HEK293T (cell line): Measurements from ENCODE around the gene ZNF212.

Experiments used
- CTCF ChIA-PET: fragments of 350-600 bp; formaldehyde crosslinking; extraction: SDS; loops from one replicate; lab custom pipeline; 2021; ENCODE audit warnings: antibody characterized with exemption, inconsistent platforms; lab: Yijun Ruan, JAX
- POLR2A ChIA-PET: fragments of 350-600 bp; formaldehyde crosslinking; extraction: SDS; loops from one replicate; lab custom pipeline; 2020; ENCODE audit warnings: antibody characterized with exemption, inconsistent platforms; lab: Yijun Ruan, JAX
- DNase-seq: peaks from one replicate; pipeline ENCODE4 v3.0.0; 2012; ENCODE audit warnings: mixed read lengths; ENCODE audit errors: extremely low spot score
- ARNT ChIP-seq: fragments of 450-650 bp; IDR thresholded peaks from 2 replicates; pipeline ENCODE4 v1.6.1; 2017; ENCODE audit warnings: mild to moderate bottlenecking
- BHLHE40 ChIP-seq: fragments of 450-650 bp; IDR thresholded peaks from 2 replicates; pipeline ENCODE4 v1.6.1; 2016; ENCODE audit warnings: mild to moderate bottlenecking, moderate library complexity, borderline replicate concordance
- CTBP1 ChIP-seq: fragments of 450-650 bp; IDR thresholded peaks from 2 replicates; pipeline ENCODE4 v1.6.1; 2016; ENCODE audit warnings: borderline replicate concordance
- ELF4 ChIP-seq: fragments of 450-650 bp; IDR thresholded peaks from 2 replicates; pipeline ENCODE4 v1.6.1; 2017; ENCODE audit warnings: antibody characterized with exemption
- FOXA1 ChIP-seq: fragments of 450-650 bp; IDR thresholded peaks from 2 replicates; pipeline ENCODE4 v1.6.1; 2016; ENCODE audit warnings: mild to moderate bottlenecking
- FOXK2 ChIP-seq: fragments of 450-650 bp; IDR thresholded peaks from 2 replicates; pipeline ENCODE4 v1.6.1; 2016; ENCODE audit warnings: mild to moderate bottlenecking
- FOXM1 ChIP-seq: fragments of 450-650 bp; IDR thresholded peaks from 2 replicates; pipeline ENCODE4 v1.6.1; 2017; ENCODE audit warnings: mild to moderate bottlenecking, borderline replicate concordance
- HDGF ChIP-seq: fragments of 450-650 bp; IDR thresholded peaks from 2 replicates; pipeline ENCODE4 v1.6.1; 2017; ENCODE audit warnings: antibody characterized with exemption, borderline replicate concordance
- L3MBTL2 ChIP-seq: fragments of 450-650 bp; conservative IDR thresholded peaks from 2 replicates; pipeline ENCODE4 v1.6.1; 2016; ENCODE audit warnings: mild to moderate bottlenecking
- LEF1 ChIP-seq: fragments of 450-650 bp; IDR thresholded peaks from 2 replicates; pipeline ENCODE4 v1.6.1; 2017; ENCODE audit warnings: mild to moderate bottlenecking, borderline replicate concordance
- NFRKB ChIP-seq: fragments of 450-650 bp; IDR thresholded peaks from 2 replicates; pipeline ENCODE4 v1.6.1; 2016; ENCODE audit warnings: mild to moderate bottlenecking, moderate library complexity
- PKNOX1 ChIP-seq: fragments of 450-650 bp; IDR thresholded peaks from 2 replicates; pipeline ENCODE4 v1.6.1; 2016
- SP1 ChIP-seq: fragments of 450-650 bp; IDR thresholded peaks from 2 replicates; pipeline ENCODE4 v1.6.1; 2017
- SUZ12 ChIP-seq: fragments of 450-650 bp; IDR thresholded peaks from 2 replicates; pipeline ENCODE4 v1.6.1; 2016; ENCODE audit warnings: mild to moderate bottlenecking
- TARDBP ChIP-seq: fragments of 450-650 bp; IDR thresholded peaks from 2 replicates; pipeline ENCODE4 v1.6.1; 2016
- ZNF384 ChIP-seq: fragments of 450-650 bp; IDR thresholded peaks from 2 replicates; pipeline ENCODE4 v1.6.1; 2016

ZNF212 gene

GRCh38 chr7:149292462-149292823, 53.0 kb downstream of the ZNF212 start:
- no peak for TF ChIP-seq CTBP1
- no peak for TF ChIP-seq ZNF384
- no peak for TF ChIP-seq FOXK2
- ChIA-PET CTCF (no interaction called here), POLR2A (no interaction called here)
- no peak for DNase-seq

GRCh38 chr7:149293338-149293737, 53.9 kb downstream of the ZNF212 start:
- CTCF ChIA-PET: no interaction called here

GRCh38 chr7:149293946-149294633, 54.6 kb downstream of the ZNF212 start:
- POLR2A ChIA-PET: interaction anchor here (1.0 kb wide), 1 partner anchor 9 kb away, joined by 4 read pairs; no protein-coding TSS in a partner anchor
- DNase-seq: no peak
- CTCF ChIA-PET: no interaction called here
- TF ChIP-seq SUZ12: no peak
- TF ChIP-seq NFRKB: no peak
- no peak for TF ChIP-seq BHLHE40
- TF ChIP-seq ELF4: no peak
- TF ChIP-seq LEF1: no peak

More at GRCh38 chr7:149293338-149293737, 53.9 kb downstream of the ZNF212 start:
- POLR2A ChIA-PET: no interaction called here
- TF ChIP-seq PKNOX1 (no peak), TARDBP (no peak), HDGF (no peak), L3MBTL2 (no peak), ELF4 (no peak), SUZ12 (no peak)
- DNase-seq: no peak

GRCh38 chr7:149294634-149295480, 55.4 kb downstream of the ZNF212 start:
- ChIA-PET POLR2A (interaction anchor here (1.0 kb wide), 1 partner anchor 10 kb away, joined by 4 read pairs; no protein-coding TSS in a partner anchor), CTCF (no interaction called here)
- no peak for DNase-seq
- no peak for TF ChIP-seq CTBP1
- no peak for TF ChIP-seq BHLHE40
- no peak for TF ChIP-seq NFRKB
- TF ChIP-seq SUZ12: no peak
- no peak for TF ChIP-seq SP1
- no peak for TF ChIP-seq ELF4
- no peak for TF ChIP-seq ZNF384
- TF ChIP-seq ARNT: no peak

GRCh38 chr7:149295481-149295850, 56.0 kb downstream of the ZNF212 start:
- TF ChIP-seq HDGF (no peak), TARDBP (no peak), ZNF384 (no peak), ARNT (no peak), FOXK2 (no peak), FOXA1 (no peak), L3MBTL2 (no peak), BHLHE40 (no peak), SUZ12 (no peak), CTBP1 (no peak), PKNOX1 (no peak), LEF1 (no peak), ELF4 (no peak), NFRKB (no peak)
- ChIA-PET POLR2A (no interaction called here), CTCF (no interaction called here)
- DNase-seq: no peak

GRCh38 chr7:149296368-149296767, 56.9 kb downstream of the ZNF212 start:
- DNase-seq: no peak
- no peak for TF ChIP-seq SUZ12
- TF ChIP-seq NFRKB: no peak
- POLR2A ChIA-PET: no interaction called here
- CTCF ChIA-PET: no interaction called here

GRCh38 chr7:149297034-149297755, 57.7 kb downstream of the ZNF212 start:
- DNase-seq: no peak
- ChIA-PET POLR2A (interaction anchor here (1.0 kb wide), 1 partner anchor 12 kb away, joined by 3 read pairs; no protein-coding TSS in a partner anchor), CTCF (no interaction called here)
- TF ChIP-seq CTBP1: no peak
- TF ChIP-seq FOXK2: no peak
- TF ChIP-seq ZNF384: no peak
- TF ChIP-seq FOXA1: no peak
- TF ChIP-seq ARNT: no peak
- TF ChIP-seq PKNOX1: no peak
- no peak for TF ChIP-seq FOXM1
- TF ChIP-seq BHLHE40: no peak
- no peak for TF ChIP-seq HDGF
- no peak for TF ChIP-seq ELF4
- no peak for TF ChIP-seq TARDBP
- no peak for TF ChIP-seq L3MBTL2
- no peak for TF ChIP-seq SUZ12
- TF ChIP-seq SP1: no peak
- no peak for TF ChIP-seq LEF1
- no peak for TF ChIP-seq NFRKB
